ENCODE measurements around the gene MTMR1. TPM values are rescaled to one million over a fixed set of nuclear protein-coding genes. Genes with fewer than 3 reads are reported as not detected.

Gene MTMR1
- total and polyA plus RNA-seq, 5 donors from 2014 or later, result 17.9 to 61.1 (median 27.9) TPM

DNA sequence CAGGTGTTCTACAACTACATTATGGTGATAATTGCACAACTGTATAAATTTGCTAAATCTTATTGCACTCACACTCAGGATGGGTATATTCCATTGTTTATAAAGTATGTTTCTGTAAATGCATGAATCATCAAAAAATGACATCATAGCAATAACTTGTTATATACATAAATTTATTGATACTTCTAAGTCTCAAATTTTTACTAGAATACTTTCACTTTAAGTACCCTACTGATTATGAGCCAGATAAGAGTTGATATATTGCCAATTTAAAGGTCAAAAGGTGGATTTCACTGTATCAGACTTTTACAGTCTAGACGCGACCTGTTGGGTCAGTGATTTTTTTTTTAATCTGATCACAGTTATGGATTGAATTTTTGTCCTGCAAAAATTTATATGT lies 37.4 kb upstream of the MTMR1 start:
- H3K9me3 ChIP-seq (ENCODE audit: control insufficient read depth in 2 of 2, low read length in 2 of 2), result no peaks in the 10 kb centered on the region
- H3K9me3 Mint-ChIP-seq, result peaks cover 0 to 2% (median 0%) of the 10 kb centered on the region in 7 donors
- H3K27ac ChIP-seq (ENCODE audit: insufficient read depth, low read length, poor library complexity, severe bottlenecking), result no peak overlapping the region
- peaks cover 42% of the 10 kb centered on the region for H3K36me3 ChIP-seq (ENCODE audit: control insufficient read depth, insufficient read depth, low read length)
- ATAC-seq (ENCODE audit: low read depth in 2 of 2) (no peak), DNase-seq (no peak)
- H3K4me1 ChIP-seq (ENCODE audit: control insufficient read depth, insufficient read depth, low read length, poor library complexity, severe bottlenecking), result no peaks in the 10 kb centered on the region
- H3K4me1 Mint-ChIP-seq, result peaks cover 0 to 8% (median 0%) of the 10 kb centered on the region in 4 donors
- peaks cover 17% of the 10 kb centered on the region for H3K36me3 Mint-ChIP-seq
- no peaks in the 10 kb centered on the region for H3K27me3 ChIP-seq (ENCODE audit: control insufficient read depth, insufficient read depth, low read length)
- no peak overlapping the region for H3K27ac Mint-ChIP-seq
- H3K4me3 ChIP-seq (ENCODE audit: low read depth, low read length), result no peak overlapping the region
- H3K27me3 Mint-ChIP-seq, result no peaks in the 10 kb centered on the region
- H3K4me3 Mint-ChIP-seq, result no peak overlapping the region

DNA sequence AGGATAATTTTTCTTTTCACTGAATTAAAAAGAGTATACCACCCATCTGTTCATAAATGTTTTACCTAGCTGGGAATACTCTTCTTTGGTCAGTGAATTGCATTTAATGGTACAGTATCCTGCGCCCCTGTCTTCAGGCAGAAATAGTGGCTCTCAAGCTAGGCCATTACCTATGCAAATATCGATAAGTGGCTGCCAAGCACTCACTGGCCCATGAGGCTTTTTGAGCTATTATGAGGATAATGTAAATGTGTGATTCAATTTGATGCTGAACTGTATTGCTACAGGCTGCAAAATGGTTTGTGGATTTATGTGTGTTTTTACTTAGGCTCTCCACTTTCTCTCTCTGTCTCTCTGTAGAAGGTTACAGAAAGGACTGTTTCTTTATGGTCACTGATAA lies 30.1 kb upstream of the MTMR1 start:
- Mint-ChIP-seq H3K4me1 (no peaks in the 10 kb centered on the region), H3K4me3 (no peak overlapping the region), H3K36me3 (peaks cover 32% of the 10 kb centered on the region), H3K27ac (no peak overlapping the region), H3K27me3 (no peaks in the 10 kb centered on the region), H3K9me3 (peaks cover 0 to 1% (median 0%) of the 10 kb centered on the region in 7 donors)
- ATAC-seq (ENCODE audit: low read depth in 2 of 2) (no peak), DNase-seq (no peak)
- Histone ChIP-seq H3K9me3 (ENCODE audit: control insufficient read depth in 2 of 2, low read length in 2 of 2) (no peaks in the 10 kb centered on the region), H3K4me3 (ENCODE audit: low read depth, low read length) (no peak overlapping the region), H3K27ac (ENCODE audit: insufficient read depth, low read length, poor library complexity, severe bottlenecking) (no peak overlapping the region), H3K27me3 (ENCODE audit: control insufficient read depth, insufficient read depth, low read length) (no peaks in the 10 kb centered on the region), H3K36me3 (ENCODE audit: control insufficient read depth, insufficient read depth, low read length) (peaks cover 48% of the 10 kb centered on the region), H3K4me1 (ENCODE audit: control insufficient read depth, insufficient read depth, low read length, poor library complexity, severe bottlenecking) (no peaks in the 10 kb centered on the region)

DNA sequence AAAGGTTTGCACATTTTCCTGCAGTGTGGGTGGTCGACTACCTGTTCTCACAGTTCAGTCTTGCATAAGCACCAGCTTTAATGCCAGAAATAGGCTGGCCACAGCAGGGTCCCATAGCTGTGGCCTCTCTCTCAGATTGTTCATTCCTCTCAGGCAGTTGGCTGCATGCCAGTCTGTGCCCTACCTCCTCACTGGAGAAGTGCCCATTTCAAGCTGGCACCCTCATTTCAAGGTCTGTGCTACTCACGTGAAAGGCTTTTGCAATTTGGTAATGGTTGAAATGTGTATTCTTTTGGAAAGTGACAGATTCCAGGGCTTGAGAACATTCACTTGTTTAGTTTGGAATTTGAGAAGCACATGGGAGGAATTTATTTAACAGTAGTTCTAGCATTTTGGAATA lies 28.9 kb upstream of the MTMR1 start:
- H3K27ac ChIP-seq (ENCODE audit: insufficient read depth, low read length, poor library complexity, severe bottlenecking), result no peak overlapping the region
- no peak for ATAC-seq (ENCODE audit: low read depth in 2 of 2)
- no peak overlapping the region for H3K4me3 Mint-ChIP-seq
- no peaks in the 10 kb centered on the region for H3K27me3 Mint-ChIP-seq
- peaks cover 46% of the 10 kb centered on the region for H3K36me3 ChIP-seq (ENCODE audit: control insufficient read depth, insufficient read depth, low read length)
- H3K27me3 ChIP-seq (ENCODE audit: control insufficient read depth, insufficient read depth, low read length), result no peaks in the 10 kb centered on the region
- no peaks in the 10 kb centered on the region for H3K4me1 ChIP-seq (ENCODE audit: control insufficient read depth, insufficient read depth, low read length, poor library complexity, severe bottlenecking)
- peaks cover 0 to 1% (median 0%) of the 10 kb centered on the region in 4 donors for H3K4me1 Mint-ChIP-seq
- peaks cover 0 to 1% (median 0%) of the 10 kb centered on the region in 7 donors for H3K9me3 Mint-ChIP-seq
- H3K36me3 Mint-ChIP-seq, result peaks cover 37% of the 10 kb centered on the region
- DNase-seq, result no peak
- no peaks in the 10 kb centered on the region for H3K9me3 ChIP-seq (ENCODE audit: control insufficient read depth in 2 of 2, low read length in 2 of 2)
- H3K27ac Mint-ChIP-seq, result no peak overlapping the region
- no peak overlapping the region for H3K4me3 ChIP-seq (ENCODE audit: low read depth, low read length)

DNA sequence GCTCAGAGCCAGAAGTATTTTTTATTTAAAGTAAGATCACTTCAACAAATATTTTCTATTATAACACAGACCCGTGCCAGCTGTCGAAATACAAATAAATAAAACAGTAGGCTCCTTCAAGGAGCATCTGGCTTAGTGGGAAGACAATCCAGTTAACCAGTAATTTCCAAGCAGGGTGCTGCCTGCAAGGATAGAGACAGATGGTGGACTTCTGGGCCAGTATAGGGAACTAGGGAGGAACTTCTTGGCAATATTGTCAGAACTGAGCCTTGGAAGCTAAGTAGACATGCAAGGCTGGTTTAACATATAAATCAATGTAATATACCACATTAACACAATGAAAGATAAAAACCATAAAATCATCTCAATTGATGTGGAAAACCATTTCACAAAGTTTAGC lies 17.0 kb upstream of the MTMR1 start:
- H3K4me1 Mint-ChIP-seq, result no peaks in the 10 kb centered on the region
- no peaks in the 10 kb centered on the region for H3K27me3 ChIP-seq (ENCODE audit: control insufficient read depth, insufficient read depth, low read length)
- DNase-seq (no peak), ATAC-seq (ENCODE audit: low read depth in 2 of 2) (no peak)
- no peak overlapping the region for H3K4me3 Mint-ChIP-seq
- H3K27ac Mint-ChIP-seq, result no peak overlapping the region
- no peaks in the 10 kb centered on the region for H3K4me1 ChIP-seq (ENCODE audit: control insufficient read depth, insufficient read depth, low read length, poor library complexity, severe bottlenecking)
- no peaks in the 10 kb centered on the region for H3K36me3 Mint-ChIP-seq
- no peak overlapping the region for H3K27ac ChIP-seq (ENCODE audit: insufficient read depth, low read length, poor library complexity, severe bottlenecking)
- H3K9me3 Mint-ChIP-seq, result peaks cover 0 to 2% (median 0%) of the 10 kb centered on the region in 7 donors
- H3K27me3 Mint-ChIP-seq, result no peaks in the 10 kb centered on the region
- H3K4me3 ChIP-seq (ENCODE audit: low read depth, low read length), result no peak overlapping the region
- no peaks in the 10 kb centered on the region for H3K9me3 ChIP-seq (ENCODE audit: control insufficient read depth in 2 of 2, low read length in 2 of 2)
- peaks cover 6% of the 10 kb centered on the region for H3K36me3 ChIP-seq (ENCODE audit: control insufficient read depth, insufficient read depth, low read length)

DNA sequence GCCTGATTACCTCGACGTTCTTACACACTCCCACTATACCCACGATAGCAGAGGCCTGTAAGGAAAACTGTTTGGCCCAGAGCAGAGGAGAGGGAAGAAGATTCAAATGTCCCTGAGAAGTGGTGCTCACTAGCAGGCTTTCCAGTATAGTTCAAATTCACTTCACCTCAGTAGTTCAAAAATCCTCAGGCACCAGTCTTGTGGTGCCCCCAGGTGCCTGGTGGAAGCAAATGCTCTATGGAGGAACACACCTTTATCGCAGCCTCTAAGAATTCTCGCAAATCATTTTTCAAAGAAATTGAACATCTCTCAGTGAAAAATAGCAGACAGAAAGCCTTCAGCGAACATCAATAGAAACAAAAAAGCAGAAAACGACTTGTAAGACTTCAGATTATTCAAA lies 12.2 kb upstream of the MTMR1 start:
- H3K9me3 Mint-ChIP-seq, result peaks cover 0 to 2% (median 0%) of the 10 kb centered on the region in 7 donors
- Histone ChIP-seq H3K27me3 (ENCODE audit: control insufficient read depth, insufficient read depth, low read length) (no peaks in the 10 kb centered on the region), H3K4me1 (ENCODE audit: control insufficient read depth, insufficient read depth, low read length, poor library complexity, severe bottlenecking) (no peaks in the 10 kb centered on the region), H3K9me3 (ENCODE audit: control insufficient read depth in 2 of 2, low read length in 2 of 2) (no peaks in the 10 kb centered on the region), H3K27ac (ENCODE audit: insufficient read depth, low read length, poor library complexity, severe bottlenecking) (no peak overlapping the region), H3K36me3 (ENCODE audit: control insufficient read depth, insufficient read depth, low read length) (no peaks in the 10 kb centered on the region), H3K4me3 (ENCODE audit: low read depth, low read length) (no peak overlapping the region)
- no peak for ATAC-seq (ENCODE audit: low read depth in 2 of 2)
- DNase-seq, result peak in 1 of 3 donors; percentile 45
- H3K27me3 Mint-ChIP-seq, result no peaks in the 10 kb centered on the region
- H3K4me1 Mint-ChIP-seq, result peaks cover 2 to 7% (median 3%) of the 10 kb centered on the region in 4 donors
- H3K4me3 Mint-ChIP-seq, result no peak overlapping the region
- no peaks in the 10 kb centered on the region for H3K36me3 Mint-ChIP-seq
- H3K27ac Mint-ChIP-seq, result no peak overlapping the region

DNA sequence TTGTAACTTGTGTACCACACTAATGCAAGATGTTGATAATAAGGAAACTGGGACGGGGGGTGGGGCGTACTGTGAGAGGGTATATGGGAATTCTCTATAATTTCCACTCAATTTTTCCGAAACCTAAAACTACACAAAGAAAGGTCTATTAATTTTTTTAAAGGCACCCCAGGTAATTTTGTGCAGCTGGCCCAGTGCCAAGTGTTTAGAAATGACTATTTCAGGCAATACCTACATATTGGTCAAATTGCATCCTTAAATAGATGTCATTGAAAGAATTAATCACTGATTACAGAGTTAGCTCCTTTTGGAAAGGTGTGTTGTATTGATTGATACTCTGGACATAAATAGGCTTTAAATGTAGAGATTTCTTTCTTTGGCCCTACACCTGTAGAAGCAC lies 10.1 kb upstream of the MTMR1 start:
- Histone ChIP-seq H3K27ac (ENCODE audit: insufficient read depth, low read length, poor library complexity, severe bottlenecking) (no peak overlapping the region), H3K27me3 (ENCODE audit: control insufficient read depth, insufficient read depth, low read length) (no peaks in the 10 kb centered on the region), H3K36me3 (ENCODE audit: control insufficient read depth, insufficient read depth, low read length) (no peaks in the 10 kb centered on the region), H3K4me3 (ENCODE audit: low read depth, low read length) (no peak overlapping the region), H3K4me1 (ENCODE audit: control insufficient read depth, insufficient read depth, low read length, poor library complexity, severe bottlenecking) (no peaks in the 10 kb centered on the region), H3K9me3 (ENCODE audit: control insufficient read depth in 2 of 2, low read length in 2 of 2) (no peaks in the 10 kb centered on the region)
- Mint-ChIP-seq H3K4me3 (no peak overlapping the region), H3K27ac (no peak overlapping the region), H3K4me1 (peaks cover 3 to 8% (median 4%) of the 10 kb centered on the region in 4 donors), H3K9me3 (no peaks in the 10 kb centered on the region), H3K27me3 (no peaks in the 10 kb centered on the region), H3K36me3 (no peaks in the 10 kb centered on the region)
- ATAC-seq (ENCODE audit: low read depth in 2 of 2), result no peak
- no peak for DNase-seq

DNA sequence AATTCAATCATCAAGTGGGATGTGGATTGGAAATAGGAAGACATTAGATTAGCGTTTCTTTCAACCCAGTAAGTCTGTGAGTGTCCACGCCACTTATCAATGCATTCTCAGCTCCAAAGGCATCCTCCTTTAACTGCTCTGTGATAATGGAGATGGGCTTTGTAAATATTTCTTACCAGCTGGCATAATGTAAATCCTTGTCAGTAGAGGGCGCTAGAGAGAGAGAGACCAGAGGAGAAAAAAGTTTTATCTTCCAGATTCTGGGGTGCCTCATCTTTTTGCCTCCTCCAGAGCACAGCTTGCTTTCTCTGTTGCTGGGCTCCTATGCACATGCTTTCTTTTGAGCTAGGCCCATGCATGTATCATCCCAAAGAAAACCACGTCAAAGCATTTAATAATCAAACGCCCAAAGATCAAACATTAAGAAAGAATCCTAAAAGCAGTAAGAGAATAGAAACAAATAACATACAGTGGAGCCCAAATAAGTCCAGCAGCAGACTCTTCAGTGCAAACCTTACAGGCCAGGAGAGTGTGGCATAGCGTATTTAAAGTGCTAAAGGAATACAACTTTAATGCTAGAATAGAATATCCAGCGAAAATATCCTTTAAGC lies 9.6 kb upstream of the MTMR1 start:
- H3K27ac Mint-ChIP-seq, result peak overlapping the region in 2 of 3 donors; percentile 10 to 52

DNA sequence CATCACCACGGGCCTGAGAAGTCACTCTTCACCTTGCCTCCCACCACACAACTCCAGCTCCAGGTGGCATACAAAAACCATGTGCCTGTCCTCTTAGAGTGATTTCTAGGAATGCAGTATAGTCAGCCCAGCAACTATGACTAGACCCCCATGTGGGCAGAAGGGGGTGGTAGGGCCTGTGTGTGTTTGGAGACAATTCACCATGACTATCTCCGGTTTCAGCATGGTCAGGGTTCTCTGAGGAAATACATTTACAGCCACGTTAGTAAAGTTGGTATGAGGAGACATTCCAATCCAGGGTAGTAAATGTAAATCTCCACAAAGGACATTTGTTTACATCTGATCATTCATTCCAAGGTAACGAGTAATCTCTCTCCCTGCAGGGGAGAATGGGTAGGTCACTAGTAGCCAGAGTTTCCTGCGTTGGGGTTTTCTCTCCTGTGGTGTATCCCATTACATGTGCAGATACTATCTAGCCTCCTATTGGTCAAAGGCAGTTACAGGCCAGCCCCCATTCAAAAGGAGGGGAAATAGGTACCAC lies 4.2 kb upstream of the MTMR1 start:
- no peak for DNase-seq
- H3K36me3 Mint-ChIP-seq, result no peaks in the 10 kb centered on the region
- Histone ChIP-seq H3K27me3 (ENCODE audit: control insufficient read depth, insufficient read depth, low read length) (no peaks in the 10 kb centered on the region), H3K4me1 (ENCODE audit: control insufficient read depth, insufficient read depth, low read length, poor library complexity, severe bottlenecking) (peaks cover 21% of the 10 kb centered on the region), H3K4me3 (ENCODE audit: low read depth, low read length) (no peak overlapping the region), H3K9me3 (ENCODE audit: control insufficient read depth in 2 of 2, low read length in 2 of 2) (no peaks in the 10 kb centered on the region), H3K27ac (ENCODE audit: insufficient read depth, low read length, poor library complexity, severe bottlenecking) (no peak overlapping the region), H3K36me3 (ENCODE audit: control insufficient read depth, insufficient read depth, low read length) (no peaks in the 10 kb centered on the region)
- peak overlapping the region in 1 of 4 donors; percentile 27 for H3K4me3 Mint-ChIP-seq
- H3K4me1 Mint-ChIP-seq, result peaks cover 11 to 45% (median 18%) of the 10 kb centered on the region in 4 donors
- no peaks in the 10 kb centered on the region for H3K27me3 Mint-ChIP-seq
- no peak for ATAC-seq (ENCODE audit: low read depth in 2 of 2)
- H3K27ac Mint-ChIP-seq, result peak overlapping the region; percentile 42 to 92 (median 92)
- no peaks in the 10 kb centered on the region for H3K9me3 Mint-ChIP-seq

More for the DNA sequence above, 9.6 kb upstream of the MTMR1 start:
- no peaks in the 10 kb centered on the region for H3K36me3 ChIP-seq (ENCODE audit: control insufficient read depth, insufficient read depth, low read length)
- H3K4me1 ChIP-seq (ENCODE audit: control insufficient read depth, insufficient read depth, low read length, poor library complexity, severe bottlenecking), result no peaks in the 10 kb centered on the region
- peaks cover 4 to 13% (median 8%) of the 10 kb centered on the region in 4 donors for H3K4me1 Mint-ChIP-seq
- ATAC-seq (ENCODE audit: low read depth in 2 of 2) (peak in 1 of 2 donors; percentile 42), DNase-seq (peak in 2 of 3 donors; percentile 62 to 72)
- no peaks in the 10 kb centered on the region for H3K27me3 Mint-ChIP-seq
- no peak overlapping the region for H3K4me3 ChIP-seq (ENCODE audit: low read depth, low read length)
- H3K4me3 Mint-ChIP-seq, result no peak overlapping the region
- no peak overlapping the region for H3K27ac ChIP-seq (ENCODE audit: insufficient read depth, low read length, poor library complexity, severe bottlenecking)
- no peaks in the 10 kb centered on the region for H3K27me3 ChIP-seq (ENCODE audit: control insufficient read depth, insufficient read depth, low read length)
- no peaks in the 10 kb centered on the region for H3K9me3 ChIP-seq (ENCODE audit: control insufficient read depth in 2 of 2, low read length in 2 of 2)
- H3K36me3 Mint-ChIP-seq, result no peaks in the 10 kb centered on the region
- no peaks in the 10 kb centered on the region for H3K9me3 Mint-ChIP-seq

All from CD4-positive, CD25-positive, alpha-beta regulatory T cell (primary cell).